GM23248 (cell line): ENCODE data around the gene TNF.

Source experiments
- EZH2 ChIP-seq: fragments of 200-600 bp; sonication (generic); IDR thresholded peaks from 2 replicates; pipeline ENCODE4 v1.6.1; 2018; ENCODE audit warnings: antibody characterized with exemption, mild to moderate bottlenecking; ENCODE audit not compliant: insufficient read depth, poor library complexity, severe bottlenecking
- EZH2phosphoT487 ChIP-seq: fragments of 200-600 bp; sonication (generic); IDR thresholded peaks from 2 replicates; pipeline ENCODE4 v1.6.1; 2018; ENCODE audit warnings: antibody characterized with exemption, moderate library complexity, mild to moderate bottlenecking, low read depth; ENCODE audit not compliant: insufficient read depth

DNA sequence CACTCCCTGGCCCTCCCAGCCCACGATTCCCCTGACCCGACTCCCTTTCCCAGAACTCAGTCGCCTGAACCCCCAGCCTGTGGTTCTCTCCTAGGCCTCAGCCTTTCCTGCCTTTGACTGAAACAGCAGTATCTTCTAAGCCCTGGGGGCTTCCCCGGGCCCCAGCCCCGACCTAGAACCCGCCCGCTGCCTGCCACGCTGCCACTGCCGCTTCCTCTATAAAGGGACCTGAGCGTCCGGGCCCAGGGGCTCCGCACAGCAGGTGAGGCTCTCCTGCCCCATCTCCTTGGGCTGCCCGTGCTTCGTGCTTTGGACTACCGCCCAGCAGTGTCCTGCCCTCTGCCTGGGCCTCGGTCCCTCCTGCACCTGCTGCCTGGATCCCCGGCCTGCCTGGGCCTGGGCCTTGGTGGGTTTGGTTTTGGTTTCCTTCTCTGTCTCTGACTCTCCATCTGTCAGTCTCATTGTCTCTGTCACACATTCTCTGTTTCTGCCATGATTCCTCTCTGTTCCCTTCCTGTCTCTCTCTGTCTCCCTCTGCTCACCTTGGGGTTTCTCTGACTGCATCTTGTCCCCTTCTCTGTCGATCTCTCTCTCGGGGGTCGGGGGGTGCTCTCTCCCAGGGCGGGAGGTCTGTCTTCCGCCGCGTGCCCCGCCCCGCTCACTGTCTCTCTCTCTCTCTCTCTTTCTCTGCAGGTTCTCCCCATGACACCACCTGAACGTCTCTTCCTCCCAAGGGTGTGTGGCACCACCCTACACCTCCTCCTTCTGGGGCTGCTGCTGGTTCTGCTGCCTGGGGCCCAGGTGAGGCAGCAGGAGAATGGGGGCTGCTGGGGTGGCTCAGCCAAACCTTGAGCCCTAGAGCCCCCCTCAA, 3.1 kb upstream of the TNF start, which contains the start of gene LTA:
- no peak for TF ChIP-seq EZH2phosphoT487
- TF ChIP-seq EZH2: no peak
